CD14-positive monocyte (primary cell): ENCODE measurements around the gene TMEM164. TPM values are rescaled to one million over a fixed set of nuclear protein-coding genes. Genes with fewer than 3 reads are reported as not detected.

Experiments
- DNase-seq, 3 donors: peaks; one replicate each; pipeline ENCODE4 v3.0.0-alpha.2; 2011 to 2022
- H2AFZ ChIP-seq: 2 replicates; pipeline ENCODE4 v1.6.0; 2012; ENCODE audit warnings: mild to moderate bottlenecking, low read depth, low read length, inconsistent platforms; ENCODE audit not compliant: insufficient read depth, poor library complexity, severe bottlenecking
- H3K27ac ChIP-seq, 2 donors: 1 replicate in 1 of 2; 2 replicates in 1 of 2; pipeline ENCODE4 v1.5.1; 2012 to 2013; ENCODE audit warnings: low read length in 2 of 2, control low read depth in 1 of 2, inconsistent platforms in 1 of 2, low read depth in 1 of 2, mild to moderate bottlenecking in 1 of 2
- H3K27me3 ChIP-seq, 2 donors: one replicate each; pipeline versions ENCODE4 v1.6.0 to v1.6.1; 2011 to 2013; ENCODE audit warnings: low read length in 2 of 2; ENCODE audit not compliant: control insufficient read depth in 2 of 2, insufficient read depth in 2 of 2
- H3K36me3 ChIP-seq, 2 donors: replicated peaks in 1 of 2; 1 replicate in 1 of 2; 2 replicates in 1 of 2; pipeline versions ENCODE4 v1.5.1 to v1.6.1; 2012 to 2013; ENCODE audit warnings: low read length in 2 of 2, control low read depth in 1 of 2, inconsistent platforms in 1 of 2, mild to moderate bottlenecking in 1 of 2; ENCODE audit not compliant: insufficient read depth in 2 of 2, control insufficient read depth in 1 of 2
- H3K4me1 ChIP-seq, 2 donors: 1 replicate in 1 of 2; 2 replicates in 1 of 2; pipeline versions ENCODE4 v1.5.1 to v1.6.1; 2012 to 2013; ENCODE audit warnings: low read length in 2 of 2, control low read depth in 1 of 2, inconsistent platforms in 1 of 2, mild to moderate bottlenecking in 1 of 2, moderate library complexity in 1 of 2; ENCODE audit not compliant: insufficient read depth in 2 of 2, control insufficient read depth in 1 of 2
- H3K4me2 ChIP-seq: replicated peaks from 2 replicates; pipeline ENCODE3; 2012; ENCODE audit warnings: low read length, moderate library complexity, mild to moderate bottlenecking; ENCODE audit not compliant: poor library complexity, severe bottlenecking; ENCODE audit errors: extremely low read depth
- H3K4me3 ChIP-seq, 3 experiments: fragments of 200-600 bp in 1 of 3; sonication (generic) in 1 of 3; replicated peaks in 1 of 3; 1 replicate in 2 of 3; 2 replicates in 1 of 3; pipeline ENCODE4 v1.5.1; 2011 to 2013; ENCODE audit warnings: low read length in 3 of 3, mild to moderate bottlenecking in 3 of 3, control low read depth in 2 of 3, low read depth in 2 of 3, inconsistent platforms in 1 of 3, moderate library complexity in 1 of 3
- H3K79me2 ChIP-seq: 2 replicates; pipeline ENCODE4 v1.6.0; 2012; ENCODE audit warnings: mild to moderate bottlenecking, control low read depth, inconsistent platforms, low read length, moderate library complexity; ENCODE audit not compliant: insufficient read depth
- H3K9ac ChIP-seq: 2 replicates; pipeline ENCODE4 v1.6.0; 2017; ENCODE audit warnings: low read length, mild to moderate bottlenecking; ENCODE audit not compliant: insufficient read depth, poor library complexity, severe bottlenecking
- H3K9me3 ChIP-seq, 2 donors: replicated peaks in 1 of 2; 1 replicate in 1 of 2; 2 replicates in 1 of 2; pipeline versions ENCODE4 v1.5.1 to v1.6.1; 2012 to 2013; ENCODE audit warnings: low read length in 2 of 2, control low read depth in 1 of 2; ENCODE audit not compliant: control insufficient read depth in 1 of 2, insufficient read depth in 1 of 2
- H4K20me1 ChIP-seq: 2 replicates; pipeline ENCODE4 v1.6.0; 2012; ENCODE audit warnings: mild to moderate bottlenecking, low read length, control low read depth, moderate library complexity; ENCODE audit not compliant: insufficient read depth
- H3K27ac Mint-ChIP-seq, 7 donors: one replicate each; pipeline ENCODE4 v1.8.0; 2020; ENCODE audit warnings: mild to moderate bottlenecking in 7 of 7, mixed read lengths in 7 of 7, moderate library complexity in 6 of 7, inconsistent platforms in 2 of 7
- H3K27me3 Mint-ChIP-seq, 3 donors: one replicate each; pipeline ENCODE4 v1.8.0; 2021 to 2022; ENCODE audit warnings: low read depth in 3 of 3, mild to moderate bottlenecking in 3 of 3, mixed read lengths in 3 of 3, moderate library complexity in 3 of 3, inconsistent platforms in 1 of 3
- H3K36me3 Mint-ChIP-seq, 2 donors: one replicate each; pipeline ENCODE4 v1.8.0; 2020; ENCODE audit warnings: mixed read lengths in 2 of 2, inconsistent platforms in 1 of 2, mild to moderate bottlenecking in 1 of 2
- H3K4me1 Mint-ChIP-seq: one replicate; pipeline ENCODE4 v1.8.0; 2020; ENCODE audit warnings: mild to moderate bottlenecking, mixed read lengths
- H3K4me3 Mint-ChIP-seq, 2 donors: one replicate each; pipeline ENCODE4 v1.8.0; 2020; ENCODE audit warnings: mild to moderate bottlenecking in 2 of 2, mixed read lengths in 2 of 2, moderate library complexity in 1 of 2
- H3K9me3 Mint-ChIP-seq, 7 donors: one replicate each; pipeline ENCODE4 v1.8.0; 2020 to 2022; ENCODE audit warnings: mixed read lengths in 7 of 7, mild to moderate bottlenecking in 6 of 7, moderate library complexity in 6 of 7, inconsistent platforms in 2 of 7
- WGBS: methylation state at CpG from one replicate; pipeline ENCODE4 v1.1.5; 2013; ENCODE audit warnings: missing lambda C conversion rate; ENCODE audit not compliant: insufficient coverage; 5-methylcytosine and 5-hydroxymethylcytosine counted together
- intact Hi-C, 2 donors: fragments of 100-400 bp; cut with micrococcal nuclease; formaldehyde crosslinking; loops; one replicate each; pipeline versions ENCODE4 v1.15.0 to v1.15.1; 2023
- polyA plus RNA-seq, 3 donors: library from polyadenylated mRNA; depleted of rRNA in 1 of 3; unstranded in 2 of 3; stranded (reverse) in 1 of 3; fragments of 300-500 nt in 2 of 3; fragments of >200 nt in 1 of 3; fragmentation: Illumina TruSeq in 2 of 3; gene quantifications; 1 replicate in 2 of 3; 2 replicates in 1 of 3; pipeline ENCODE4 v1.2.3, GENCODE V29; 2012 to 2021
- TF ChIP-seq, protein P1 (sequence below): fragments of 200-600 bp; IDR thresholded peaks from one replicate; pipeline ENCODE4 v1.8.0; 2022; ENCODE audit warnings: antibody characterized with exemption, mild to moderate bottlenecking

TMEM164 gene
- polyA plus RNA-seq, 3 donors: 5.3 to 39.5 (median 7.3) TPM

DNA sequence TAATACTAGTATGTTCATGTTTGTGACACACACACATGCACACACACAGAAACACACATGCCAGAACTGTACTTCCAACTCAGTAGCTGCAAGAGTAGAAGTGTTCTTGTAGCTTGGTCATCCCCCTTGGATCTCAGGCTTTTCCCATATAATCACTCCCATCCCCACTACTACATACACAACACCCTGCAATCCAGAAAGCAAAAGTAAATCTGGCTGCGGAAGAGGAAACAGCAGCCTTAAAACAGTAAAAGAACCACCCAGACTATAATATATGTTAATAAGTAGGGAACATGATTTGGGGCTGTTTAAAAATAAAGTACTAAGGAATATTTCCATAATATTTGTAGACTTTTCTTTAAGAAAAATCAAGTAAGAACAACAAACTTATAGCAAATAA, 211.8 kb downstream of the TMEM164 start:
- TF ChIP-seq, protein P1, sequence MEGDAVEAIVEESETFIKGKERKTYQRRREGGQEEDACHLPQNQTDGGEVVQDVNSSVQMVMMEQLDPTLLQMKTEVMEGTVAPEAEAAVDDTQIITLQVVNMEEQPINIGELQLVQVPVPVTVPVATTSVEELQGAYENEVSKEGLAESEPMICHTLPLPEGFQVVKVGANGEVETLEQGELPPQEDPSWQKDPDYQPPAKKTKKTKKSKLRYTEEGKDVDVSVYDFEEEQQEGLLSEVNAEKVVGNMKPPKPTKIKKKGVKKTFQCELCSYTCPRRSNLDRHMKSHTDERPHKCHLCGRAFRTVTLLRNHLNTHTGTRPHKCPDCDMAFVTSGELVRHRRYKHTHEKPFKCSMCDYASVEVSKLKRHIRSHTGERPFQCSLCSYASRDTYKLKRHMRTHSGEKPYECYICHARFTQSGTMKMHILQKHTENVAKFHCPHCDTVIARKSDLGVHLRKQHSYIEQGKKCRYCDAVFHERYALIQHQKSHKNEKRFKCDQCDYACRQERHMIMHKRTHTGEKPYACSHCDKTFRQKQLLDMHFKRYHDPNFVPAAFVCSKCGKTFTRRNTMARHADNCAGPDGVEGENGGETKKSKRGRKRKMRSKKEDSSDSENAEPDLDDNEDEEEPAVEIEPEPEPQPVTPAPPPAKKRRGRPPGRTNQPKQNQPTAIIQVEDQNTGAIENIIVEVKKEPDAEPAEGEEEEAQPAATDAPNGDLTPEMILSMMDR: no peak

DNA sequence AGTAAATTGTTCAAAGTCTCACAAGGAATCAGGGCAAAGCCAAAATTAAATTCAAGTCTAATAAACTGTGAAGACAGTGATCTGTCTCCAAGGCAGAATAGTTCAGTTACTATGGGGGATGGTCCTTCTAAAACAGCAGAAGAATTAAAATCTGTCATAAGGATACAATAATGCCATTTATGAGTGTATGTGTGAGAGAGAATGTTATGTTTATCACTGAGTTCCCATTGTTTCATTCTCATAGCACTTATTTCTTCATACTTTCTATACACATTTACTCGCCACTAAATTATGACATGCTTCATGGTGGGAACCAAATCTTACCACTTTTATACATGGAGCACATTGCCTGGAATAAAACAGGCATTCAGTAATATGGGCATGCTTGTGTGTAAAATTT, 212.5 kb downstream of the TMEM164 start:
- H3K36me3 Mint-ChIP-seq: peaks cover 0 to 3% of the 10 kb centered on the region in 2 donors
- H3K4me2 ChIP-seq: no peak overlapping the region

More for the DNA sequence above, 211.8 kb downstream of the TMEM164 start:
- Histone ChIP-seq H3K79me2 (no peaks in the 10 kb centered on the region), H3K27me3 (peaks cover 0 to 2% of the 10 kb centered on the region in 2 donors), H2AFZ (no peak overlapping the region), H3K9me3 (no peaks in the 10 kb centered on the region), H3K36me3 (peaks cover 0 to 4% of the 10 kb centered on the region in 2 donors), H3K4me2 (no peak overlapping the region), H3K4me3 (no peak overlapping the region), H3K27ac (no peak overlapping the region), H3K9ac (no peak overlapping the region), H4K20me1 (no peaks in the 10 kb centered on the region), H3K4me1 (peaks cover 0 to 7% of the 10 kb centered on the region in 2 donors)
- Mint-ChIP-seq H3K9me3 (no peaks in the 10 kb centered on the region), H3K36me3 (peaks cover 0 to 3% of the 10 kb centered on the region in 2 donors), H3K4me1 (peaks cover 13% of the 10 kb centered on the region), H3K27ac (no peak overlapping the region), H3K4me3 (no peak overlapping the region), H3K27me3 (peaks cover 0 to 12% (median 0%) of the 10 kb centered on the region in 3 donors)
- no CpG with 5 or more reads among the region's 1 CpG for WGBS
- DNase-seq: no peak
- intact Hi-C loops: no loop called here

More for the DNA sequence above, 212.5 kb downstream of the TMEM164 start:
- no peaks in the 10 kb centered on the region for H4K20me1 ChIP-seq
- H2AFZ ChIP-seq: no peak overlapping the region
- no peaks in the 10 kb centered on the region for H3K79me2 ChIP-seq
- peaks cover 0 to 4% of the 10 kb centered on the region in 2 donors for H3K36me3 ChIP-seq
- H3K4me3 ChIP-seq: no peak overlapping the region
- peaks cover 0 to 2% of the 10 kb centered on the region in 2 donors for H3K27me3 ChIP-seq
- TF ChIP-seq, protein P1: no peak
- H3K4me1 ChIP-seq: peaks cover 0 to 7% of the 10 kb centered on the region in 2 donors
- Mint-ChIP-seq H3K27ac (no peak overlapping the region), H3K4me1 (peaks cover 18% of the 10 kb centered on the region), H3K4me3 (no peak overlapping the region), H3K9me3 (no peaks in the 10 kb centered on the region), H3K27me3 (peaks cover 0 to 12% (median 0%) of the 10 kb centered on the region in 3 donors)
- H3K27ac ChIP-seq: no peak overlapping the region
- no peak for DNase-seq
- no peaks in the 10 kb centered on the region for H3K9me3 ChIP-seq
- WGBS: no CpG with 5 or more reads among the region's 1 CpG
- intact Hi-C loops: no loop called here
- H3K9ac ChIP-seq: no peak overlapping the region
